GM12801 (cell line): ENCODE data around the gene GSTT2.
"Not testable (repeated sequence)": the region's sequence is repeated elsewhere in the genome, so short reads cannot be mapped to it uniquely, and the experiment has no call there.

Experiments
- CTCF ChIP-seq: IDR thresholded peaks from one replicate; pipeline ENCODE4 v1.5.1; 2011; ENCODE audit warnings: control low read depth; ENCODE audit not compliant: insufficient read length; ENCODE audit errors: extremely low read depth

Gene GSTT2

GRCh38 chr22:23970816-23971486, 9.0 kb upstream of the GSTT2 start:
- no peak for TF ChIP-seq CTCF

GRCh38 chr22:23974345-23974744, 5.6 kb upstream of the GSTT2 start, which contains the start of gene DDT:
TSS of gene DDT (minus strand) at chr22:23974441. CDS start at chr22:23974414, 27 bp downstream.
- not testable (repeated sequence) for TF ChIP-seq CTCF

- no peak for TF ChIP-seq CTCF
Observed at GRCh38 chr22:23984430-23984829, 4.5 kb downstream of the GSTT2 start.

- TF ChIP-seq CTCF: no peak
Observed at GRCh38 chr22:23997092-23997491, 17.2 kb downstream of the GSTT2 start.

- no peak for TF ChIP-seq CTCF
Observed at GRCh38 chr22:24001314-24001713, 21.4 kb downstream of the GSTT2 start.

- no peak for TF ChIP-seq CTCF
Observed at GRCh38 chr22:24002272-24002671, 22.3 kb downstream of the GSTT2 start.

- no peak for TF ChIP-seq CTCF
Observed at GRCh38 chr22:24002851-24003250, 22.9 kb downstream of the GSTT2 start.
